HUES64 (cell line): Measurements from ENCODE around the gene DUSP1.

Experiments used
- H3K27ac ChIP-seq: 2 replicates; pipeline ENCODE4 v1.7.0; 2013; ENCODE audit warnings: low read depth, low read length, inconsistent platforms
- H3K27me3 ChIP-seq: 2 replicates; pipeline ENCODE4 v1.6.1; 2013; ENCODE audit warnings: mild to moderate bottlenecking, low read length; ENCODE audit not compliant: insufficient read depth
- H3K36me3 ChIP-seq: 2 replicates; pipeline ENCODE4 v1.6.1; 2013; ENCODE audit warnings: mild to moderate bottlenecking, low read length; ENCODE audit not compliant: insufficient read depth
- H3K4me1 ChIP-seq: 2 replicates; pipeline ENCODE4 v1.6.1; 2013; ENCODE audit warnings: mild to moderate bottlenecking, low read length, moderate library complexity; ENCODE audit not compliant: insufficient read depth
- H3K4me3 ChIP-seq: 2 replicates; pipeline ENCODE4 v1.5.1; 2013; ENCODE audit warnings: mild to moderate bottlenecking, low read length, moderate library complexity
- H3K9ac ChIP-seq: 2 replicates; pipeline ENCODE4 v1.6.1; 2013; ENCODE audit warnings: mild to moderate bottlenecking, low read depth, low read length
- H3K9me3 ChIP-seq: 2 replicates; pipeline ENCODE4 v1.6.1; 2013; ENCODE audit warnings: low read depth, low read length; ENCODE audit not compliant: insufficient read depth
- WGBS: fragments of 150-250, 120-280 bp; methylation state at CpG from one replicate; pipeline ENCODE4 v1.1.7; 2013; ENCODE audit warnings: missing lambda C conversion rate; 5-methylcytosine and 5-hydroxymethylcytosine counted together

Gene DUSP1

DNA sequence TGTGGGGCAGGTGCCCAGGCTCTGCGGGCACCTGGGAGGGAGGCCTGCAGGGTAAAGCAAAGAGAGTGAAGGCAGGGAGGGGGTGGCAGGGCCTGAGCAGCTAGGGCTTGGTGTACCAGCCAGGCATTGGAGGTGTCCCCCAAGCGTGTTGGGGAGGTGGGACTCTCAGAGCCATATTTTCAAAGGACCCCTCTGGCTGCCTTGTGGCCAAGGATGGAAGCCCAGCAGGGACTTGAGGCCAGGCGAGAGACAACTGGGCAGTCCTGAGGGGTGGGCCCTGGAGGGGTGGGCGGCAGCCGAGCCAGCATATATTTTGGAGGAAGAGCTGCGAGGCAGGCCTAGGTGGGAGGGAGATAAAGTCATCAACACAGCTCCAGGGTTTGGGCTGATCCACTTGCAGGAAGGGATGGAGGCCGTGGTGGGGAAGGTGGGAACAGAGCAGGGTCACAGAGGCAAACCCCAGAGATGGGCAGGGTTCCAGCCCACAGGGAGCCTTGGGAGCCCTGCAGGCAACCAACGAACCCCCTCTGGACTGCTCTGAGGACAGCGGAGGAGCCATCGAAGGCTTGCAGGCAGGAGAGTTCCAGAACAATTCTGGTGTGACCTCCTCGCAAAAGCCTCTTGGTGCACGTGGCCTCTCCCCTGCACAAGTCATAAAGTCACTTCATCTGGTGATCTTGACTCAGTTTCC lies 35.7 kb downstream of the DUSP1 start:
- no peaks in the 10 kb centered on the region for H3K36me3 ChIP-seq
- 91% methylated on average over 12 of the region's 12 CpGs for WGBS
- H3K27ac ChIP-seq: no peak overlapping the region
- no peak overlapping the region for H3K9ac ChIP-seq
- no peak overlapping the region for H3K4me3 ChIP-seq
- no peaks in the 10 kb centered on the region for H3K4me1 ChIP-seq
- no peaks in the 10 kb centered on the region for H3K27me3 ChIP-seq
- no peaks in the 10 kb centered on the region for H3K9me3 ChIP-seq

DNA sequence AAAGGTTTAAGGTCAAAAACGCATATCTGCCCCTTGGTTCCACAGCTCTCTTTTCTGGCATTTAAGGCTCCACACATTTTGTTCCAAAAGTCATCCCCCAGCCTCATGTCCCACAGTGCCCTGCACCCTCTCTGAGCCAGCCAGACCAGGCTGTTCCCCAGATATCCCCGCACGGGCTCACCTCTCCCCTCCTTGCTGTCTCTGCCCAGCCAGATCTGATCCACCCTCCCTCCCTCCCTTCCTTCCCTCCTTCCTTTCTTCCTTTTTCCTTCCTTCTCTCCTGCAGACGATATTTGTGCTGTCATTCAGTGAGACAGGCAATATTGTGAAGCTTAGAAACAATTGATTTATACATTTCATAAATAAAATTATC lies 37.0 kb downstream of the DUSP1 start:
- no peak overlapping the region for H3K27ac ChIP-seq

DNA sequence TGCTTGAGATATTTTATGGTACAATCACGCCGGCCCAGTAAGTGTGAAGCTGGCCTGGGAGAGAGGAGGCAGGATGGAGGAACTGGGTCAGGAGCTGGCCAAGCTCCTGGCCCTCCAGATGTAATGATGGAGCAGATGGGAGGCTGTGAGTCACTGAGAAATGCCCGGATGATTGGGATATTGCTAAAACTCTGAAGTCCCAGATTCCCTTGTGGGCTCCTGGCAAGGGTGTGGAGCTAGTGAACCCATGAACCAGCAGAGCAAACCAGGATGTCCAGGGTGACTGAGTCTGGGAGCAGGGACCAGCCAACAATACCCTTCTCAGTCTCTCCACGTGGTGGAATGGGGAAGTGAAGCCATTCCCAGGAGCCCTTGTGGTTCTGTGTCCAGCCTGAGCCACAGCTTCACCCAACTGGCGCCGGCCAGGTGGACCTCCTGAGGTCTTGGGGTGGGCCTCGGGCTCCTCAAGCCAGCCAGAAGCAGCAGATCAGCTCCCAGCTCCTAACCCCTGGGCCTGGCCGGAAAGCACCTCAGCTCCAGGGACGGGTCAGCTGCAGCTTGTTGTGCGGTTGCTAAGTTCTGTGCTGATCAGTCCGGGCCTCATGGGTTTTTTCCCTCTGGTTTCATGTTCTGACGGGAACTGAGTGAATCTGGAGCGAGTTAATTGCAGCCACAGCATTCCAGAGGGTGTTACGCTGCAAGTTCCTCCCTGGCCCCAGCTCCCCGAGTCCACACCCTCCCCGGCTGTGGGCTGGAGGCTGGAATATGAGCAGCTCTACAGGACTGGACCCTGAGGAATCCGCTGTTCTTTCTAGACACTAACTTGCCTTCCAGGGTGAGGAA lies 37.6 kb downstream of the DUSP1 start:
- no peaks in the 10 kb centered on the region for H3K27me3 ChIP-seq
- 84% methylated on average over 17 of the region's 17 CpGs for WGBS
- H3K27ac ChIP-seq: no peak overlapping the region
- no peak overlapping the region for H3K4me3 ChIP-seq
- no peaks in the 10 kb centered on the region for H3K36me3 ChIP-seq
- H3K4me1 ChIP-seq: no peaks in the 10 kb centered on the region
- no peak overlapping the region for H3K9ac ChIP-seq
- no peaks in the 10 kb centered on the region for H3K9me3 ChIP-seq

More for the DNA sequence above, 37.0 kb downstream of the DUSP1 start:
- WGBS: 83% methylated on average over 3 of the region's 4 CpGs
- Histone ChIP-seq H3K9me3 (no peaks in the 10 kb centered on the region), H3K9ac (no peak overlapping the region), H3K36me3 (no peaks in the 10 kb centered on the region), H3K4me3 (no peak overlapping the region), H3K27me3 (no peaks in the 10 kb centered on the region), H3K4me1 (no peaks in the 10 kb centered on the region)

GRCh38 chr5:172732201-172732865 lies 38.7 kb downstream of the DUSP1 start:
- Histone ChIP-seq H3K4me3 (no peak overlapping the region), H3K4me1 (no peaks in the 10 kb centered on the region), H3K27me3 (no peaks in the 10 kb centered on the region), H3K27ac (no peak overlapping the region), H3K9me3 (no peaks in the 10 kb centered on the region), H3K36me3 (no peaks in the 10 kb centered on the region), H3K9ac (no peak overlapping the region)
- WGBS: 88% methylated on average over 14 of the region's 14 CpGs

DNA sequence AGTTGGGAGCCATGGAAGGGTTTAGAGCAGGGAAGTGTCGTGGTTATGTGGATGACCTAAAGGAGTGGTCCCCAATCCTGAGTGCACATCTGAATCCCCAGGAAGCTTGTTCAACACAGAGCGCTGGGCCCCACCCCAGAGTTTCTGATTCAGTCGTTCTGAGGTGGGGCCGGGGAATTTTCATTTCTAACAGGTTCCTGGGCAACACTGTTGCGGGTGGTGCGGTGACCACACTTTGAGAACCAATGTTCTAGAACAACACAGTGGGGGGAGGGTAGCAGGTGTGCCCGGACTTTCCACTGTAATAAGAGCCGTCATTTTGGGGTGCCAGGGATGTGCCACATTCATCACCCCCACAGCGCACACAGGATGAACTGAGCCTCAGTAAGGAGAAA lies 39.3 kb downstream of the DUSP1 start:
- no peaks in the 10 kb centered on the region for H3K4me1 ChIP-seq
- H3K27ac ChIP-seq: no peak overlapping the region
- H3K9me3 ChIP-seq: no peaks in the 10 kb centered on the region
- no peak overlapping the region for H3K9ac ChIP-seq
- H3K27me3 ChIP-seq: no peaks in the 10 kb centered on the region
- H3K4me3 ChIP-seq: no peak overlapping the region
- 91% methylated on average over 9 of the region's 9 CpGs for WGBS
- H3K36me3 ChIP-seq: no peaks in the 10 kb centered on the region

DNA sequence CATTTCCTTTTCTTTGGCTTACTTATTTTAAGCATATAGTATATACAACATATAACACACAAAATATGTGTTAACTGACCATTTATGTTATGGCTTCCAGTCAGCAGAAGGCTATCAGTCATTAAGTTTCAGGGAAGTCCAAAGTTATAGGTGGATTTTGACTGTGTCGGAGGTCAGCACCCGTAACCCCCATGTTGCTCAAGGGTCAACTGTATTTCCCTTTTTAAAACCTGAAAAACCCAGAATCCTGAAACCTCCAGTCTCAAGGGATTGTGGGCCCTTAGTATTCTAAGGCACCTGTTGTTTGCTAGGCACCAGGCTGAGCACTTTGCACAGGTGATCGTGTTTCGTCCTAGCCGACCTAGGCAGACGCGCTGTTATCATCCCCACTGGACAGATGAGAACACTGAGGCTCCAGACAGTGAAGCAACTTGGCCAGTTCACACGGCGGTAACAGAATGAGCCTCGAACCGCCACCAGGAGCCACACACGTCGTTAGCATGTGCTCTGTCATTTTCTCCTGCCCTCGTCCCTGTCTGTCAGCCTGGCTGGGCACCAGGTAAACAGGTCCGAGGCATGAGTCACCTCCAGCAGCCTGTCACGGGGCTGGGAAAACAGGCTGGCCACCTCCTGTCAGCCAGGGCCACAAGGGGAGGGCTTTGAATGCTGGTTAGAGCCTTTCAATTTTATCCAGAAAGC lies 39.9 kb downstream of the DUSP1 start:
- no peak overlapping the region for H3K27ac ChIP-seq
- no peaks in the 10 kb centered on the region for H3K36me3 ChIP-seq
- H3K4me3 ChIP-seq: no peak overlapping the region
- no peak overlapping the region for H3K9ac ChIP-seq
- no peaks in the 10 kb centered on the region for H3K9me3 ChIP-seq
- 79% methylated on average over 16 of the region's 16 CpGs for WGBS
- H3K27me3 ChIP-seq: no peaks in the 10 kb centered on the region
- H3K4me1 ChIP-seq: no peaks in the 10 kb centered on the region

DNA sequence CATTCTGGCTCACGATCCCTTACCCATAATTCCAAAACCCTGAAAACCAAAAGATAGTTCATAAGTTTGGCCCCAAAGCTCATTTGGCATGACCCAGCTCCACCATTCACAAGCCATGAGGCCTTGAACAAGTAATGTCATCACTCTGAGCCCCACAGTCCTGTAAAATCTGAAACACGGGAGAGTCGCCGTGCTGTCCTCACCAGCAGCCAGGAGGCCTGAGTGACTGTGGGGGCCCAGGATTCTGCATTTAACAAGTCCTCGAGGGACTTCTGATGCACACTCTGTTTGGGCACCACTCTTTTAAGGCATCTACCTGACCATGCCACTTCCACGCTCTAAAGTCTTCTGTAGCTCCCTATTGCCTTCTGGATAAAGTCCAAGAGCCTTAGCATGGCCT lies 40.8 kb downstream of the DUSP1 start:
- no peak overlapping the region for H3K9ac ChIP-seq
- 94% methylated on average over 6 of the region's 6 CpGs for WGBS
- no peaks in the 10 kb centered on the region for H3K4me1 ChIP-seq

GRCh38 chr5:172729588-172729987 lies 41.4 kb downstream of the DUSP1 start:
- Histone ChIP-seq H3K9me3 (no peaks in the 10 kb centered on the region), H3K4me3 (no peak overlapping the region), H3K9ac (no peak overlapping the region), H3K27me3 (no peaks in the 10 kb centered on the region), H3K27ac (no peak overlapping the region), H3K4me1 (no peaks in the 10 kb centered on the region), H3K36me3 (no peaks in the 10 kb centered on the region)
- 94% methylated on average over 13 of the region's 13 CpGs for WGBS

More for the DNA sequence above, 40.8 kb downstream of the DUSP1 start:
- H3K4me3 ChIP-seq: no peak overlapping the region
- no peaks in the 10 kb centered on the region for H3K27me3 ChIP-seq
- H3K27ac ChIP-seq: no peak overlapping the region
- no peaks in the 10 kb centered on the region for H3K9me3 ChIP-seq
- H3K36me3 ChIP-seq: no peaks in the 10 kb centered on the region

- H3K4me3 ChIP-seq: no peak overlapping the region
- H3K9ac ChIP-seq: no peak overlapping the region
- no peaks in the 10 kb centered on the region for H3K4me1 ChIP-seq
- 86% methylated on average over 10 of the region's 10 CpGs for WGBS
- no peaks in the 10 kb centered on the region for H3K9me3 ChIP-seq
- H3K36me3 ChIP-seq: no peaks in the 10 kb centered on the region
- peaks cover 4% of the 10 kb centered on the region; the same call in 1 of the 2 replicates for H3K27me3 ChIP-seq
- no peak overlapping the region for H3K27ac ChIP-seq
These were observed 42.3 kb downstream of the DUSP1 start for GRCh38 chr5:172728481-172729241.

- no peaks in the 10 kb centered on the region for H3K9me3 ChIP-seq
- 90% methylated on average over 7 of the region's 7 CpGs for WGBS
- no peak overlapping the region for H3K27ac ChIP-seq
- H3K4me1 ChIP-seq: no peaks in the 10 kb centered on the region
- H3K4me3 ChIP-seq: no peak overlapping the region
- H3K27me3 ChIP-seq: peaks cover 4% of the 10 kb centered on the region; the same call in 1 of the 2 replicates
- no peaks in the 10 kb centered on the region for H3K36me3 ChIP-seq
- H3K9ac ChIP-seq: no peak overlapping the region
These were observed 43.4 kb downstream of the DUSP1 start for GRCh38 chr5:172727551-172727950.
